Fibroblast of skin of left biceps (primary cell): ENCODE measurements around the gene CROCC2.

Experiments
- DNase-seq, 2 experiments: peaks; one replicate each; pipeline ENCODE4 v3.0.0-alpha.2; 2013; ENCODE audit warnings: low read depth in 2 of 2

Gene CROCC2

GRCh38 chr2:240999873-241000541 lies 93.9 kb downstream of the CROCC2 start:
- no peak for DNase-seq

GRCh38 chr2:241000831-241001321 lies 94.7 kb downstream of the CROCC2 start:
- no peak for DNase-seq

GRCh38 chr2:241001413-241002274 lies 95.5 kb downstream of the CROCC2 start:
- no peak for DNase-seq

- DNase-seq: no peak
Observed at GRCh38 chr2:241002275-241003046, 96.3 kb downstream of the CROCC2 start.

GRCh38 chr2:241003047-241003360 lies 96.9 kb downstream of the CROCC2 start:
- DNase-seq: no peak

- no peak for DNase-seq
Observed at GRCh38 chr2:241003369-241003768, 97.2 kb downstream of the CROCC2 start.

- DNase-seq: no peak
Observed at GRCh38 chr2:241003830-241004564, 97.9 kb downstream of the CROCC2 start.

GRCh38 chr2:241005569-241005968 lies 99.4 kb downstream of the CROCC2 start:
- DNase-seq: no peak

- DNase-seq: no peak
Observed at GRCh38 chr2:241006412-241006811, 100.3 kb downstream of the CROCC2 start.

- DNase-seq: no peak
Observed at GRCh38 chr2:241007111-241007510, 101.0 kb downstream of the CROCC2 start.

GRCh38 chr2:241007880-241008710 lies 102.0 kb downstream of the CROCC2 start:
- no peak for DNase-seq

- DNase-seq: no peak
Observed at GRCh38 chr2:241008711-241009121, 102.6 kb downstream of the CROCC2 start.

GRCh38 chr2:241009191-241009590 lies 103.1 kb downstream of the CROCC2 start:
- no peak for DNase-seq

GRCh38 chr2:241009601-241010530 lies 103.7 kb downstream of the CROCC2 start:
- peak; percentile 56 to 62 for DNase-seq

GRCh38 chr2:241010531-241011295 lies 104.6 kb downstream of the CROCC2 start:
- no peak for DNase-seq

- DNase-seq: no peak
Observed at GRCh38 chr2:241011296-241011600, 105.1 kb downstream of the CROCC2 start.

GRCh38 chr2:241011751-241012510 lies 105.8 kb downstream of the CROCC2 start:
- DNase-seq: no peak

- DNase-seq: no peak
Observed at GRCh38 chr2:241014224-241014623, 108.1 kb downstream of the CROCC2 start.
